Measurements from ENCODE around the gene FMN1. TPM values are rescaled to one million over a fixed set of nuclear protein-coding genes. Genes with fewer than 3 reads are reported as not detected.

FMN1 gene
- total and polyA plus RNA-seq, 2 of the 13 experiments (the other 11 are each of a cell fraction or from before 2014, with no cell fraction given), result 0.20 to 0.60 TPM

- TF ChIP-seq ZNF646 (CRISPR knock-in tag; IDR thresholded peaks at IDR 0.05) (no peak), ZMYM4 (CRISPR knock-in tag; IDR thresholded peaks at IDR 0.05) (no peak), SP140L (CRISPR knock-in tag; IDR thresholded peaks at IDR 0.05; ENCODE audit: borderline replicate concordance) (no peak), PRDM10 (CRISPR knock-in tag; IDR thresholded peaks at IDR 0.05; ENCODE audit: low read depth) (no peak), ZNF143 (CRISPR knock-in tag; IDR thresholded peaks at IDR 0.05) (no peak), IRF2 (CRISPR knock-in tag; IDR thresholded peaks at IDR 0.05) (no peak), NBN (conservative IDR thresholded peaks at IDR 0.05) (no peak), SP2 (CRISPR knock-in tag; IDR thresholded peaks at IDR 0.05) (no peak), NONO (IDR thresholded peaks at IDR 0.05) (no peak), NONO (CRISPR knock-in tag; conservative IDR thresholded peaks at IDR 0.05) (no peak), TSC22D2 (CRISPR knock-in tag; IDR thresholded peaks at IDR 0.05; ENCODE audit: borderline replicate concordance) (no peak), RNF2 (conservative IDR thresholded peaks at IDR 0.05; ENCODE audit: low read depth) (no peak), HMG20B (CRISPR knock-in tag; conservative IDR thresholded peaks at IDR 0.05) (no peak), DRAP1 (CRISPR knock-in tag; IDR thresholded peaks at IDR 0.05) (no peak), ZNF33A (CRISPR knock-in tag; IDR thresholded peaks at IDR 0.05; ENCODE audit: borderline replicate concordance) (no peak), RARA (CRISPR knock-in tag; IDR thresholded peaks at IDR 0.05) (no peak), CENPT (CRISPR knock-in tag; IDR thresholded peaks at IDR 0.05; ENCODE audit: low read depth) (no peak), FOXO1 (CRISPR knock-in tag; IDR thresholded peaks at IDR 0.05) (0 out of 2 replicates have a peak, but pooled peaks have one; percentile 15), ZNF207 (IDR thresholded peaks at IDR 0.05; ENCODE audit: borderline replicate concordance) (no peak), KDM2A (CRISPR knock-in tag; IDR thresholded peaks at IDR 0.05; ENCODE audit: borderline replicate concordance, low read depth) (0 out of 2 replicates have a peak, but pooled peaks have one; percentile 21), TFDP2 (CRISPR knock-in tag; IDR thresholded peaks at IDR 0.05) (no peak)
These were observed 355.7 kb downstream of the FMN1 start (continued) for GRCh38 chr15:32838820-32839219.

Data from HepG2 (cell line).